Measurements from ENCODE around the gene DOCK6. TPM values are rescaled to one million over a fixed set of nuclear protein-coding genes. Genes with fewer than 3 reads are reported as not detected.

Gene DOCK6
- total RNA-seq, 2 donors from 2014 or later = 77.1 to 89.2 TPM

- Histone ChIP-seq H3K4me1 (no peaks in the 10 kb centered on the region), H3K36me3 (replicated peaks in 1 of 2; ENCODE audit: insufficient read depth in 1 of 2, low read depth in 2 of 2) (no peaks in the 10 kb centered on the region), H3K27me3 (no peaks in the 10 kb centered on the region), H3K9me3 (no peaks in the 10 kb centered on the region), H3K27ac (no peak overlapping the region), H3K4me3 (no peak overlapping the region)
- TF ChIP-seq POLR2A (IDR thresholded peaks at IDR 0.05) (no peak), CTCF (IDR thresholded peaks at IDR 0.05) (no peak)
- DNase-seq (no peak), ATAC-seq (no peak)
- 96 to 98% methylated on average over 6 to 11 of the region's 11 CpGs for WGBS, 2 donors
- intact Hi-C loops (cut with DNase I) = no loop called here
Observed at GRCh38 chr19:11238041-11238440, 24.3 kb downstream of the DOCK6 start.

GRCh38 chr19:11237321-11237720 lies 25.0 kb downstream of the DOCK6 start:
- Histone ChIP-seq H3K4me1 (no peaks in the 10 kb centered on the region), H3K4me3 (no peak overlapping the region), H3K27ac (no peak overlapping the region), H3K9me3 (no peaks in the 10 kb centered on the region), H3K27me3 (no peaks in the 10 kb centered on the region), H3K36me3 (replicated peaks in 1 of 2; ENCODE audit: insufficient read depth in 1 of 2, low read depth in 2 of 2) (peaks cover 0 to 4% of the 10 kb centered on the region in 2 donors)
- intact Hi-C loops (cut with DNase I) = no loop called here
- ATAC-seq = no peak
- no peak for TF ChIP-seq CTCF (IDR thresholded peaks at IDR 0.05)
- no peak for DNase-seq
- WGBS, 2 donors = 87 to 89% methylated on average over 11 to 14 of the region's 15 CpGs

GRCh38 chr19:11236324-11237301 lies 25.7 kb downstream of the DOCK6 start:
- H3K27ac ChIP-seq = no peak overlapping the region
- peaks cover 0 to 7% of the 10 kb centered on the region in 2 donors for H3K36me3 ChIP-seq (replicated peaks in 1 of 2; ENCODE audit: insufficient read depth in 1 of 2, low read depth in 2 of 2)
- intact Hi-C loops (cut with DNase I) = no loop called here
- no peaks in the 10 kb centered on the region for H3K9me3 ChIP-seq
- WGBS, 2 donors = 77 to 88% methylated on average over 8 to 31 of the region's 31 CpGs
- no peaks in the 10 kb centered on the region for H3K27me3 ChIP-seq
- TF ChIP-seq POLR2A (IDR thresholded peaks at IDR 0.05) (no peak), CTCF (IDR thresholded peaks at IDR 0.05) (no peak)
- no peaks in the 10 kb centered on the region for H3K4me1 ChIP-seq
- H3K4me3 ChIP-seq = no peak overlapping the region
- DNase-seq = no peak
- ATAC-seq = no peak

- intact Hi-C loops (cut with DNase I) = no loop called here
- Histone ChIP-seq H3K4me3 (no peak overlapping the region), H3K4me1 (no peaks in the 10 kb centered on the region), H3K9me3 (no peaks in the 10 kb centered on the region), H3K27ac (no peak overlapping the region), H3K36me3 (replicated peaks in 1 of 2; ENCODE audit: insufficient read depth in 1 of 2, low read depth in 2 of 2) (peaks cover 0 to 7% of the 10 kb centered on the region in 2 donors), H3K27me3 (no peaks in the 10 kb centered on the region)
- DNase-seq (peak; percentile 35 to 55 (median 43)), ATAC-seq (no peak)
- TF ChIP-seq POLR2A (IDR thresholded peaks at IDR 0.05) = no peak
- TF ChIP-seq CTCF (IDR thresholded peaks at IDR 0.05) = peak in 3 of 7 experiments; percentile 5 to 20 (median 20)
- WGBS, 2 donors = 57 to 66% methylated on average over 5 of the region's 5 CpGs
Observed at GRCh38 chr19:11234486-11235075, 27.7 kb downstream of the DOCK6 start.
